ENCODE results near the gene PLCL2. TPM values are rescaled to one million over a fixed set of nuclear protein-coding genes. Genes with fewer than 3 reads are reported as not detected.

Gene PLCL2
- total RNA-seq, 1 experiment from 2014 or later = 32.1 TPM

- no peak for TF ChIP-seq CTCF (conservative IDR thresholded peaks at IDR 0.05)
Measured at GRCh38 chr3:17129556-17129955, 244.8 kb downstream of the PLCL2 start.

More at GRCh38 chr3:17129556-17129955, 244.8 kb downstream of the PLCL2 start:
- WGBS (ENCODE audit: extremely low coverage, insufficient read length, low lambda C conversion rate) = no CpG with 5 or more reads among the region's 3 CpGs
- H3K4me3 Mint-ChIP-seq = no peak overlapping the region
- H4K8ac ChIP-seq (replicated peaks; ENCODE audit: insufficient read length, low read depth, low read length) = no peak overlapping the region
- H4K20me1 ChIP-seq (ENCODE audit: control insufficient read depth, insufficient read depth, insufficient read length) = no peaks in the 10 kb centered on the region
- no peak overlapping the region for H3K27ac Mint-ChIP-seq
- no peak overlapping the region for H3K23ac ChIP-seq (ENCODE audit: insufficient read length, low read depth, low read length)
- no peak overlapping the region for H3K14ac ChIP-seq (ENCODE audit: insufficient read depth, low read length)
- H4K5ac ChIP-seq (ENCODE audit: insufficient read length, low read depth, low read length) = no peak overlapping the region
- H3K4me1 Mint-ChIP-seq = no peaks in the 10 kb centered on the region
- peaks cover 0 to 16% (median 0%) of the 10 kb centered on the region in 3 experiments; a peak in 3 of 7 replicates for H3K36me3 Mint-ChIP-seq (ENCODE audit: insufficient read depth in 1 of 3, low read depth in 3 of 3)
- H3K27me3 Mint-ChIP-seq (ENCODE audit: low read depth) = no peaks in the 10 kb centered on the region; the same call in none of the 2 replicates
- no peak for DNase-seq
- no peak overlapping the region for H4K91ac ChIP-seq (ENCODE audit: insufficient read length, low read depth, low read length)
- H3K79me1 ChIP-seq (ENCODE audit: insufficient read depth, low read depth, low read length, poor library complexity, severe bottlenecking) = no peaks in the 10 kb centered on the region
- H2BK5ac ChIP-seq (ENCODE audit: insufficient read length, low read length) = no peak overlapping the region
- H3K9me3 Mint-ChIP-seq = peaks cover 12 to 15% of the 10 kb centered on the region in 2 experiments; a peak in 4 of 5 replicates
- no peak overlapping the region for H3T11ph ChIP-seq (ENCODE audit: low read length)
- no peaks in the 10 kb centered on the region for H3K79me2 ChIP-seq (ENCODE audit: insufficient read depth, low read length)
- no peak overlapping the region for H3K4me2 ChIP-seq (ENCODE audit: insufficient read depth, insufficient read length, low read length)
- H2BK20ac ChIP-seq (ENCODE audit: low read depth, low read length, poor library complexity, severe bottlenecking) = no peak overlapping the region
- H3K27ac ChIP-seq (ENCODE audit: insufficient read length, low read depth, low read length) = no peak overlapping the region
- no peak overlapping the region for H3K18ac ChIP-seq (ENCODE audit: insufficient read length, low read depth, low read length)
- no peak overlapping the region for H2AK5ac ChIP-seq (ENCODE audit: insufficient read length, low read length)
- no peak overlapping the region for H3K9ac ChIP-seq (ENCODE audit: extremely low read depth, insufficient read length, low read length)
- no peak overlapping the region for H3K4ac ChIP-seq (ENCODE audit: low read depth, low read length)
- H2BK15ac ChIP-seq (ENCODE audit: low read depth, low read length) = no peak overlapping the region
- no peaks in the 10 kb centered on the region for H3K23me2 ChIP-seq (ENCODE audit: insufficient read length, low read depth, low read length, poor library complexity, severe bottlenecking)
- no peak overlapping the region for H2BK120ac ChIP-seq (ENCODE audit: low read depth, low read length, poor library complexity, severe bottlenecking)
- no peak overlapping the region for H2AFZ ChIP-seq (ENCODE audit: low read length)
- no peaks in the 10 kb centered on the region for H3K4me1 ChIP-seq (ENCODE audit: insufficient read depth, low read length)
- H3K27me3 ChIP-seq (ENCODE audit: insufficient read depth, low read length) = no peaks in the 10 kb centered on the region
- no peak overlapping the region for H3K56ac ChIP-seq (ENCODE audit: insufficient read length, low read depth, low read length)
- no peak overlapping the region for H2BK12ac ChIP-seq (ENCODE audit: insufficient read length, low read depth, low read length)
- H3K9me3 ChIP-seq (ENCODE audit: control insufficient read depth, low read depth, low read length) = no peaks in the 10 kb centered on the region
